HL-60/S4 treated with phorbol 12-myristate 13-acetate at 8.2 ng/mL for 4 days and 3 days (cell line): ENCODE results near the gene SLC2A6.
"Not testable (repeated sequence)": the region's sequence is repeated elsewhere in the genome, so short reads cannot be mapped to it uniquely, and the experiment has no call there.

Source experiments
- in situ Hi-C: fragments of 300-500 bp; cut with MboI; formaldehyde crosslinking; loops from 2 replicates; pipeline ENCODE4 v1.15.0; 2022; ENCODE audit warnings: low sequenced_read_pairs

Gene SLC2A6

DNA sequence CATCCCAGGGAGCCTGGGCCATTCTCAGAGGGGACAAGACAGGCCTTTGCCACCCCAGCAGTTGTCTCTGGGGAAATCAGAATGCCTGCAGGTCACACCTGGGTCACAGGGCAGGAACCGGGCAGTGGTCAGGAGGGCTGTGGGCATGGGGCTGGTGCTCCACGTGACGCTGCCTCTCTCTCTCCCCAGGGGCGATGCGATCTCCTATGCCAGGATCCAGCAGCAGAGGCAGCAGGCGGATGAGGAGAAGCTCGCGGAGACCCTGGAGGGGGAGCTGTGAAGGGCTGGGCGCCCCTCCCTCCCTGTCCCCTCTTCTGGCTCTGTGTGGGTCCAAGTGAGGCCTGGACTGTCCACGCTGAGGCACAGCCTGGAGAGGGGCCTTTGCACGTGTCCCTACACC, 10.5 kb downstream of the SLC2A6 start:
- in situ Hi-C loops = no loop called here

DNA sequence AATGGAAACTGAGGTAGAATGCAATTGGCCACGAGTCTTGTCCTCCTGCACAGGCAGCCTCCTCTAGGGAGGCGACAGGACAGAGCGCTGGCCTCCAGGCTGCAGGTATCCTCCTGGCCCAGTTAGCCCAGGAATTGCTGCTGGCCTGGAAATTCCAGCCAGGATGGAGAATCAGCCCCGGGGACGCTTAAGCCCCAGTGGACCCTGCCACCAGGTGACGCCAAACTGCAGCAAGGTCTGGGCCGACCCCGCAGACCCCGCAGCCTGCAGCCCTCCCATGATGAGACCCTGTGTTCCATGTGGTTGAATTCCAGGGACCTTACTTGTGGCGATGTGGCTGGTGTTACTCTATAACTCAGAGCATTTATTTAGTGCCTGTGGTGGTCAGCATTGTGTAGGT, 11.8 kb downstream of the SLC2A6 start:
- in situ Hi-C loops = no loop called here

DNA sequence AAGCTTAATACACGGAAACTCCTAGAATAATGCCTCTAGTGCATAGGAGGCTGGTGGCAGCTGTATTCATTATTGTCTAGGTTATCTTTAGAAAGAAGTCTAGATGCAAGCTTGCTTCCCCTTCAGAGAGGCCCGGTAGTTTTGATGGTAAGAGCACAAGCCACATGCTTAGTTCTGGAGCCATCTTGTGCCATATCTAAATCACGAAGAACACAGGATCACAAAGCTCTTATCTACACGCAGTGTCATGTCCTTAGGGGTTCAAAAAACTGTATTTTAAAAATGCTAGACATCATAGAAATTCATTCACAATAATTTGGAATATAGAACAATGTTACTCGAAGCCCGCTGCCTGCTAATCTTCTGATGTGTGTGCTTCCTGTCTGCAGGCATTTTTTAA, 12.9 kb downstream of the SLC2A6 start:
- in situ Hi-C loops = no loop called here

DNA sequence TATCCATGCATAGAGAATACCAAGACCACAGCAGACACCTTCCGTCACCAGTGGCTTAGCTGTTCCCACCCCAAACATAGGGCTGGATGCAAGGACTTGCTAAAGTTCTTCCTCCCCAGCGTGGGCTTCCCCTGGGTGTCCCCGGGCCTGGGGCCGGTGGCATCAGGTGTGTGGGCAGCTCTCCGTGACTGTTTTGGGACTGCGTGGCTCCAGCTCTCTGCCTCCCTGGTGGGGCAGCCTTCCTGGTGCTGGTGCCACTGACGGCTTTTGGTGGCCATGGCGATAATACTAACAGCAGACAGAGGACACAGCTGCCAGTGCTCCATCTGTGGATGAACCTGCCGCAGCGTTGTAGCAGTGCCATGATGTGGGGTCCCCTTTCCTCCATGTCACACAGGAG, 14.3 kb downstream of the SLC2A6 start:
- in situ Hi-C loops = no loop called here

DNA sequence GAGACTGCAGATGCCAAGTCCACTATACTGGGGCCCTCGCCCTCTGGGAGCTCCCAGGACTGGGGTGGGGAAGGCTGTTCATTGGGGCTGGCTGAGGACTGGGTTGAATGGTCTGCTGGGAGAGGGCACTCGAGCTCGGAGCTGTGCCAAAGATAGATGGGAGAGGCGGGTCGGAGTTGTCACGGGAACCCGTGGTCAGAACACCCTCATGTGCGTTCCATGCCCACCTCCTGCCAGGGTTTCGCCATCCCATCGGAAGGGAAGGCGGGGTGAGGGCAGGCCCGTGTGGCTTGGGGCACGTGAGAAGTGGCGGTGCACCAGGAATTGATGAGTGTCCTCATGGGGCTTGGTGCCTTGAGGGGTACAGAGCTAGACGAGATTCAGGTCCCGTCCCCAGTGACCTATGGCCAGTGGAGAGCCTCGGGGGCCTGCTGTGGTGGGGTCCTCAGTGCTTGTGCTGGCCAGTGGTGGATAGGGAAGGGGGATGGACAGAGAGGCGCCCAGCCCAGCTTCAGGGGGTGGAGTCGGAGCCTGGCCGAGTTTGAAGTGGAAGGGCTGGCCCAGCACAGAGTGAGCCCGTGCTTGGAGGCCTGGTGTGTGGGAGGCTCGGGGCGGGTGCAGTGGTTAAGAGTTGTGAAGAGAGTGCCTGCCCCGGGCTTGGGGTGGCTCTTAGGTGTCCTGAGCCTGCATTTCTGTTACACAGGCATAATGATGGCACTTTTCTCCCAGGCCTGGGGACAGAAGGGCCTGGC, 14.9 kb downstream of the SLC2A6 start:
- in situ Hi-C loops = no loop called here

DNA sequence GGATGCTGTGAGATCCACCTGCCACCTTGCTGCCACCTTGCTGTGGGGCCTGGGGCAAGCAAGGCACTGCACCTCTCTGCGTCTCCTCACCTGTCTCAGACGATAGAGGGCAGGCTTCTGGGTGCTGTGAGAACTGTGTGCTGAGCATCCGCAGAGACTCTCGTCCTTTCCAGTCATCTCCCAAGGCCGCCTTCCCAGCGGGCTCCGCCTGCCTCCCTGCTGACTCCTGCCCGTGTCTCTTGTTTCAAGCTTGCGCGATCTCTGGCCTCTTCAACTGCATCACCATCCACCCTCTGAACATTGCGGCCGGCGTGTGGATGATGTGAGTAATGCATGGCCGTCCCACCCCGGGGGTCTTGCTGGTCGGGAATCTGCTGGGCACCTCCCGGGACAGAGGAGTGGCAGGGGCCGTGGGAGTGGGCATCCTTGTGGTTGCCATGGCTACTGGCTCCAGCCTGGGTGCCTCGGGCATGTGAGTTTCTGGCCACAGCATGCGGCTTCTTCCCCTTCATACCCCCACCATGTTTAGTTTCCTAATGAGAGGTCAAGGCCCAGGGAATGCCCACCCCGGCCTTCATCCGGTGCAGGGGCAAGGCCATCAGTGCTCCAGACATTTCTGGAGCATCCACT, 15.6 kb downstream of the SLC2A6 start:
- in situ Hi-C loops = no loop called here

DNA sequence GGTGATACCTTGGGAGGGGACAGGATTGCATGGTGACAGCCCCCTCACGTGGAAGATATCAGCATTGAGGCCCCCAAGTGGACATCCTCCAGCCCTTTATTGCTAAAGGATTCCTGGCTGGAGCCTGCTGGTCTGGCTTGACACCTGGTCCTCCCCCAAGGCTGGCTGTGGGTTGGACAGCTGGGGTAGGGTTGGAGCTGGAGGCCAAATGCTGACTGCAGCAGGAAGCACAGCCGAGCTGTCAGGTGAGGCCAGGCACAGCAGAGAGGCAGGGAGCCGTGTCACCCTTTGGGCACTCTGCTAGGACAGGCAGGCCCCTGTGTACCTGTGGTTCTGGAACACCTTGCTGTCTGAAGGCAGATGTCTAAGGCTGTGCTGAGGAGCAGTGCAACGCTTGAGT, 16.9 kb downstream of the SLC2A6 start:
- in situ Hi-C loops = no loop called here

DNA sequence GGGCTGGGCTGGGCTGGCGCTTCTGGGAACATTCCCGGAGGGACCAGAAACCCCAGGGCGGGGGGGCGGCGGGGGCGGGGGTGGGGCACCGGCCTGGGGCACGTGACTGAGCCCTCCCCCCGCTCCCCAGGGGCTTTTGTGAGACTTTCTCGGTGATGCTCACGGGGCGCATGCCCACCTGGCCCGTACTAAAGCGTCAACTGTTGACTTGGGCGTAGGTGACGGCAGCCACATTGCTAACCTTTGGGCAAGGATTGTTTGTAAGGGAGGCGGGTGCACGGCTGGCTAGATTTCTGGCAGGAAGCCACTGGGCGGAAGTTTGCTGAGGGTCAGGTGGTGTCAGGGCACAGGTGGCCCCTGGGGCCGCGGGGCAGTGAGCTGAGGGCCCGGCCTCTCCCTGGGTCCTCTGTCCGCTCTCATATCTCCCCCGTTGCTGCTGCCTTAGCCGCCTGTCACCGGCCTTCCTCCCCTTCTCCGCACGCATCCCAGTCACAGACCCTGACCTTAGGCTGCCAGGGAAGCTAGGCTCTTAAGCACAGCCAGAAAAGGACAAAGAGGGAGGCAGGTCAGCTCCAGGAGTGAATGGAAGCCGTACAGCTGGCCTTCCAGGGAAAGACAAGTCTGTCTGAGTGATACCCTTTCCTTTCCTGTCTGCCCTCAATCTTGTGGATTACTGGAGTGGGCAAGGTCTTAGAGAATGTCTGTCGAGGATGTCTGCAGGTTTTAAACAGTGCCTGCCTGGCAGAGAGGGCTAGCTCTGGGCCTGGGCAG, 18.3 kb downstream of the SLC2A6 start:
- in situ Hi-C loops = no loop called here

DNA sequence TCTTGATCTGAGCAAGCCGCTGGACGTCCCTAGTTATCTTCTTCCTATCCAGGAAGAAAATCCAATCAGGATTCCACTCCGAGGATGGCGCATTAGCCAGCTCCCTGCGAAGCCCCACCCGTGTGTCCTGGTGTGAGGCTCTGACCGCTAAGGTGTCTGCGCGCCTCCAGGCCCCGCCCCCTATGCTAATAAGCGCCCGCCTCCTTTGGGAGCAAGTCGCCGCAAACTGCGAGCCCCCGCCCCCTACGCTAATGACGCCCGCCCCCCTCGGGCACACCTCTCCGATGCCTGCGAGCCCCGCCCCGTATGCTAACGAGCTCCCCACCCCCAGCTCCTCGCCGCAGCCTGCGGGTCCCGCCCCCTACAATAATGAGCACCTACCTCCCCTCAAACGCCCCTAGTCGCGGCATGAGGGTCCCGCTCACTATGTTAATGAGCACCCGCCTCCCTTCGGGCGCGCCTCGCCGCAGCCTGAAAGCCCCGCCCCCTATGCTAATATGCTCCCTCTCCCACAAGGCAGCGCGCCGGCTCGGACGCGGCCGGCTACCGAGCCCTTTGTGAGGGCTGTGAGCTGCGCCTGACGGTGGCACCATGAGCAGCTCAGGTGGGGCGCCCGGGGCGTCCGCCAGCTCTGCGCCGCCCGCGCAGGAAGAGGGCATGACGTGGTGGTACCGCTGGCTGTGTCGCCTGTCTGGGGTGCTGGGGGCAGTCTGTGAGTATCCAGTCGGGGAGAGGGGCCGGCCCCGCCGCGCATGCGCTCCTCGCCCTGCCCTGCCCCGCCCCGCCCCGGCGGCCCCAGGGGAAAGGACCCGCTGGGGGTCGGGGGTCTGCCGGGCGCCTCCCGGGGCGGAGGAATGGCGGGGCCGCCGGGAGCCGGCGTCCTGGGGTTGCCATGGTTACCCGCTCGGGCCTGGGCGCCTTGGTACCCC, 19.2 kb downstream of the SLC2A6 start, which contains the start of gene CACFD1:
Gene CACFD1, plus strand, starts transcription at position 503 of the 929 bp plus-strand sequence. Its CDS starts 89 bp downstream, at position 592.
- in situ Hi-C loops = no loop called here

DNA sequence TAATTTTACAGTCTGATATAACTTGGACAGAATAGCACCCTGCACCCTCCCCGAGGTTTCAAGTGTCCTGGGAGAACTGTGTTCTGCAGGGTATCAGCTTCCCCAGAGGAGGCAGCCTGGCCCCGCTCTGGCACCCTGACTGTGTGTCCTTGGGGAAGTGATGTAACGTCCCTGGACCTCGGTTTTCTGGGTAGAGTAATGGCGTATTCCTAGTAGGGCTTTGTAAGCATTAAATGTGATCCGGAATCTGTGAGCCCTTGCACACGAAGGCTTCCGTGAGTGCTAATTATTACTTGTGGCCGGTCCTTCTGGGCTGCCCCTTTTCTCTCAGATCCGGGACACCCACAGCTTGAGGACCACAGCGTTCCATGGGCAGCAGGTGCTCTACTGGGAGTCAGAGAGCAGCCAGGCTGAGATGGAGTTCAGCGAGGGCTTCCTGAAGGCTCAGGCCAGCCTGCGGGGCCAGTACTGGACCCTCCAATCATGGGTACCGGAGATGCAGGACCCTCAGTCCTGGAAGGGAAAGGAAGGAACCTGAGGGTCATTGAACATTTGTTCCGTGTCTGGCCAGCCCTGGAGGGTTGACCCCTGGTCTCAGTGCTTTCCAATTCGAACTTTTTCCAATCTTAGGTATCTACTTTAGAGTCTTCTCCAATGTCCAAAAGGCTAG, 20.1 kb downstream of the SLC2A6 start:
- in situ Hi-C loops = no loop called here

DNA sequence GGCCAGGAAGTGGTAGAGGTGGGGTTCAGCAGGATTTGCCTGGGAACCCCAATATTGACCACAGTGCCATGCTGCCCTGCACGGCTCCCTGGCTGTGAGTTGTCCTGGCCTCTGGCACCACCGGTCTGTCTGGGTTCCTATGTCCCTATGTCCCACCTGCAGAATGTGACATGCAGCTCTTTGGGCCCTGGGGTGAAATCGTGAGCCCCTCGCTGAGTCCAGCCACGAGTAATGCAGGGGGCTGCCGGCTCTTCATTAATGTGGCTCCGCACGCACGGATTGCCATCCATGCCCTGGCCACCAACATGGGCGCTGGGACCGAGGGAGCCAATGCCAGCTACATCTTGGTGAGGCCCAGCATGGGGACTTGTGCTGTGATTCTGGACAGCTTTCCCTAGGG, 21.2 kb downstream of the SLC2A6 start:
- in situ Hi-C loops = no loop called here

DNA sequence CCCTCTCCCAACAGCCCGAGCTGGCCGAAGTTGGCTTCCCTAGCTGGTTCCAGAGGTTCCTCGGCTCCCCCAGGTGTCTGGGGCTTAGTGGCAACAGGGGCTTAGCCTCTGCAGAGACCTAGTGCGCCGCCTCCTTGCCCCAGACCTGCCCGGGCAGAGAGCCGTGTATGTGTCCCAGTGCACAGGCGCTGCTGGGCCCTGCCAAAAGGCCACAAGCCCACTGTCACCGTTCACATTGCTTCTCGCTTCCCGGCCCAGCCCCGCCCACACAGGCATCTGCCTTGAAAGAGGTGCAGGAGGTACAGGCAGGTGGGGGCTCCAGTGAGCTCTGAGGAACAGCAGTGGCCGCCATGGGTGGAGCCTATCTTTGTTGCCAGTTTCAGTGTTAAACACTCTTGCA, 21.7 kb downstream of the SLC2A6 start:
- in situ Hi-C loops = no loop called here

DNA sequence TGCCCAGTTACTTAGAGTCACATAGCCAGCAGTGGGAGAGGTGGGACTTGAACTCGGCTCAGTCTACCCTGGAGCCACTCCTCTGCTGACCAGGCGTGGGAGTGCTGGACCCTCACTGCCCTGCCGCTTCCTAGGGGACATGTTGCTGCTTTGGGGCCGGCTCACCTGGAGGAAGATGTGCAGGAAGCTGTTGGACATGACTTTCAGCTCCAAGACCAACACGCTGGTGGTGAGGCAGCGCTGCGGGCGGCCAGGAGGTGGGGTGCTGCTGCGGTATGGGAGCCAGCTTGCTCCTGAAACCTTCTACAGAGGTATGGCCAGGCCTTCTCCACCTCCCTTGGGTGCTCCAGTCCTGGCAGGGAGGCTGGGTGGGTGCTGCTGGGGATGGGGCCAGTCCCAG, 22.5 kb downstream of the SLC2A6 start:
- in situ Hi-C loops = no loop called here

DNA sequence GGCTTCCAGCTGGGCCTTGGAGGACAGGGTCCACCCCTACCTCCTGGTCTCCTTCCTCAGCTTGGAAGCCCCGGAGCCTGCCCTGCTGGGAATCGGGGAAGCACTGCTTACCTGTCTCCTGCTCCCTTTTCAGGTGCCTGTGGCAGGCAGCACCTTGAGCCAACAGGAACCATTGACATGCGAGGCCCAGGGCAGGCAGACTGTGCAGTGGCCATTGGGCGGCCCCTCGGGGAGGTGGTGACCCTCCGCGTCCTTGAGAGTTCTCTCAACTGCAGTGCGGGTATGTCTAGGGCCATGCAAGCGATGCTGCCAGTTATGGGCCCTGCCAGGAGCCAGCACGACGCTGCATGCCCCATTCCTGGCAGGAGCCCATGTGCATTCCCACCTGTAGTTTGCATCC, 23.0 kb downstream of the SLC2A6 start:
- in situ Hi-C loops = no loop called here

DNA sequence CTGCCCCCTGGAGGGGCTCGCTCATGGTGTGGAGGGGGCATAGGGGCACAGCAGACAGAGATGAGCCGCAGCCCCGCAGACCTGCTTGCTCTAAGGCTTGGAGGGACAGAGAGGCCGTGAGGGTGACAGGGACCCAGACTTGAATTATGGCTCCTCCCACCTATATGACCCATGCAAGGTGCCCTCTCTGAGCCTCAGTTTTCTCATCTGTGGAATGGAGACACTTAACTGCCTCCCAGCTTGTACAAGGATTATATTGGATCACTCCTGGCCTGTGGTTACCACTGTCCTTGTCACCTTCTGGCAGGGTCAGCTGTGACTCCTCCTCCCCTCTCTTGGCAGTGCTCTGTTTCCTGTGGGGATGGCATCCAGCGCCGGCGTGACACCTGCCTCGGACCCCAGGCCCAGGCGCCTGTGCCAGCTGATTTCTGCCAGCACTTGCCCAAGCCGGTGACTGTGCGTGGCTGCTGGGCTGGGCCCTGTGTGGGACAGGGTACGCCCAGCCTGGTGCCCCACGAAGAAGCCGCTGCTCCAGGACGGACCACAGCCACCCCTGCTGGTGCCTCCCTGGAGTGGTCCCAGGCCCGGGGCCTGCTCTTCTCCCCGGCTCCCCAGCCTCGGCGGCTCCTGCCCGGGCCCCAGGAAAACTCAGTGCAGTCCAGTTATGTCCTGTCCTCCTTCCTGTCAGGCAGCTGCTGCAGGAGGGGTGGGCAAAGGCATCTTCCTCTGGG, 23.8 kb downstream of the SLC2A6 start:
- in situ Hi-C loops = no loop called here

DNA sequence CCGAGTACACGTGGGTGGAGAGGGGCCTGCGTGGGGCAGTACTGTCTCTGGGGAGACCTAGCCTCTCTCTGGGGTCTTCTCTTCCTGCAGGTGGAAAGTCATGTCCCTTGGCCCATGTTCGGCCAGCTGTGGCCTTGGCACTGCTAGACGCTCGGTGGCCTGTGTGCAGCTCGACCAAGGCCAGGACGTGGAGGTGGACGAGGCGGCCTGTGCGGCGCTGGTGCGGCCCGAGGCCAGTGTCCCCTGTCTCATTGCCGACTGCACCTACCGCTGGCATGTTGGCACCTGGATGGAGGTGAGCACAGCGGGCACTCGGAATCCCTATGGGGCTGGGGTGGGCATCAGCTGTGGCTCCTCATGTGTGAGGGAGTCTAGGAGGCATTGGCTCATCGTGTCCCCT, 24.6 kb downstream of the SLC2A6 start:
- in situ Hi-C loops = no loop called here

DNA sequence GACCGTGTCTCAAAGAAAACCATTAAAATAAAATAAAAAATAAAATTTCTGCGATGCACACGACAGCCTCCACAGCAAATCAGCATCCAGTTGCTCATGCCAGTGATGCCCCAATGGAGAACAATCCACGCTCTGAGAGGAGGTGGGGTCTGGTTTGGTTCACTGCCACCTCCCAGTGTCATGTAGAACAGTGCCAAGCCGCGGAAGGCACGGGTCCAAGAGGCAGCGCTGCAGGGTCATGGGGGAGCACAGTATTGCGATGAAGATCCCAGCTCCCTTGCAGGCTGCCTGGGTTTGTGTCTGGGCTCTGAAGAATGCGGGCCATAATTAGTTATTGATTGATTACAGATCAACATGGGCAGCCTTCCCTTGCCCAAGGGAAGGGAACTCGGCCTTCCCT, 25.2 kb downstream of the SLC2A6 start:
- in situ Hi-C loops = no loop called here

DNA sequence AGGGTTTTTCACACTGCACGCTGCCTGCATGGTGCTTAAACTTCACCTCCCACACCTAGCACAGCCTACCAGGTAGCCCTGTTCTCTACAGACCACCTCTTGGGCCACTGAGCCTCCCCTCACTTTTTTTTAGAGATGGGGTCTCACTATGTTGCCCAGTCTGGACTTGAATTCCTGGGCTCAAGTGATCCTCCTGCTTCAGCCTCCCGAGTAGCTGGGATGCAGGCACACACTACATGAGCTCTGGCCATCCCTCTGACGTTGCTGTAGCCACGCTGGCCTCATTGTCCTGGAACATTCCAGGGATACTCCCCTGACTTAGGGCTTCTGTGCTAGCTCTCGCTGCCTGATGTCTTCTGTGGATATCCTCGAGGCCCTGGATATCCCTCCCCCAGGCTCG, 26.3 kb downstream of the SLC2A6 start:
- in situ Hi-C loops = no loop called here

DNA sequence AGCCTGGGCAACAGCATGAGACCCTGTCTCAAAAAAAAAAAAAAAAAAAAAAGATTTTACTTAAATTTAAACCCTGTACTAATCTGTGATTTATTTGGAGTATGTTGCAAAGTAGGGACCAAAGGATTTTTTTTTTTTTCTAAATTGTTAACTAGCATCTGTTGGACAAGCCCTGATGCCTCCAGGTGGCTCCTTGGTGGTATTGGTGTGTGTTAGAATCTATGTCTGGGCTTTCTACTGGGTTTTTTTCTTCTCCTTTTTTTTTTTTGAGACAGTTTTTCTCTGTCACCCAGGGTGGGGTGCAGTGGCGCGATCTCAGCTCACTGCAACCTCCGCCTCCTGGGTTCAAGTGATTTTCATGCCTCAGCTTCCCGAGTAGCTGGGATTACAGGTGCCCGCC, 27.0 kb downstream of the SLC2A6 start:
- in situ Hi-C loops = not testable (repeated sequence)

DNA sequence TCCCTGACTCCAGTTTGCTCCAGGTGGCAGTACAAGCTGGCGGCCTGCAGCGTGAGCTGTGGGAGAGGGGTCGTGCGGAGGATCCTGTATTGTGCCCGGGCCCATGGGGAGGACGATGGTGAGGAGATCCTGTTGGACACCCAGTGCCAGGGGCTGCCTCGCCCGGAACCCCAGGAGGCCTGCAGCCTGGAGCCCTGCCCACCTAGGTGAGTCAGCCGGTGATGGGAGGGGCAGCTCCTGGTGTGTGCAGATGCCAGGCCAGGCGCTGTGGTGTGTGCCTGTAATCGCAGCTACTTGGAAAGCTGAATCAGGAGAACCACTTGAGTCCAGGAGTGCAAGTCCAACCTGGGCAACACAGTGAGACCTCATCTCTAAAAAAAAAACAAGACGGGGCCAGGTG, 29.1 kb downstream of the SLC2A6 start:
- in situ Hi-C loops = no loop called here
